GM18507 (cell line): ENCODE results near the gene TTLL12.
A peak's percentile ranks its signal among the peaks of the same experiment; 100 is the strongest.

Experiments used
- DNase-seq: peaks from one replicate; pipeline ENCODE4 v3.0.0; 2011; ENCODE audit warnings: low read depth; ENCODE audit not compliant: insufficient read length; ENCODE audit errors: extremely low spot score
- FAIRE-seq: peaks from 2 replicates; lab custom pipeline; 2011; peaks lifted over from hg19 to GRCh38; lab: Jason Lieb, UNC

The TTLL12 gene

GRCh38 chr22:43186272-43187170, at the start of gene TTLL12:
Gene TTLL12 (minus strand): TSS chr22:43187134. CDS start chr22:43187069, 65 bp downstream.
- DNase-seq (peak; percentile 68), FAIRE-seq (peak; percentile 39)

- DNase-seq (no peak), FAIRE-seq (no peak)
Observed at GRCh38 chr22:43235445-43236409, 48.8 kb upstream of the TTLL12 start.

- DNase-seq (no peak), FAIRE-seq (no peak)
Observed at GRCh38 chr22:43234264-43234988, 47.5 kb upstream of the TTLL12 start.

GRCh38 chr22:43233529-43233928, 46.6 kb upstream of the TTLL12 start:
- FAIRE-seq (no peak), DNase-seq (no peak)

- DNase-seq (no peak), FAIRE-seq (no peak)
Observed at GRCh38 chr22:43232445-43232844, 45.5 kb upstream of the TTLL12 start.

- no peak for FAIRE-seq
Observed at GRCh38 chr22:43231724-43232034, 44.7 kb upstream of the TTLL12 start.

GRCh38 chr22:43230971-43231723, 44.2 kb upstream of the TTLL12 start:
- DNase-seq: peak; percentile 70
- peak; percentile 89 for FAIRE-seq

More at GRCh38 chr22:43231724-43232034, 44.7 kb upstream of the TTLL12 start:
- no peak for DNase-seq

GRCh38 chr22:43230571-43230970, 43.6 kb upstream of the TTLL12 start:
- FAIRE-seq (no peak), DNase-seq (no peak)

- no peak for DNase-seq
- FAIRE-seq: no peak
Observed at GRCh38 chr22:43228863-43229262, 41.9 kb upstream of the TTLL12 start.

GRCh38 chr22:43228330-43228729, 41.4 kb upstream of the TTLL12 start:
- no peak for DNase-seq
- no peak for FAIRE-seq

- DNase-seq (no peak), FAIRE-seq (no peak)
Observed at GRCh38 chr22:43227239-43227630, 40.3 kb upstream of the TTLL12 start.

GRCh38 chr22:43226377-43227238, 39.7 kb upstream of the TTLL12 start:
- DNase-seq: no peak
- no peak for FAIRE-seq

- DNase-seq (no peak), FAIRE-seq (no peak)
Observed at GRCh38 chr22:43225609-43226008, 38.7 kb upstream of the TTLL12 start.

- no peak for DNase-seq
- FAIRE-seq: no peak
Observed at GRCh38 chr22:43222987-43223386, 36.1 kb upstream of the TTLL12 start.

GRCh38 chr22:43222262-43222661, 35.3 kb upstream of the TTLL12 start:
- FAIRE-seq (no peak), DNase-seq (no peak)

- FAIRE-seq (no peak), DNase-seq (no peak)
Observed at GRCh38 chr22:43220625-43221380, 33.9 kb upstream of the TTLL12 start.

GRCh38 chr22:43218786-43219185, 31.9 kb upstream of the TTLL12 start:
- DNase-seq: no peak
- no peak for FAIRE-seq
